ENCODE data around the gene SCT. TPM values are rescaled to one million over a fixed set of nuclear protein-coding genes. Genes with fewer than 3 reads are reported as not detected.

Gene SCT
- total and polyA plus RNA-seq, 8 donors = 0.95 to 3.1 TPM; not detected in 6

- TF ChIP-seq POLR2A (IDR thresholded peaks at IDR 0.05) (no peak), POLR2AphosphoS5 (IDR thresholded peaks at IDR 0.05) (no peak), CTCF (IDR thresholded peaks at IDR 0.05) (no peak), EP300 (IDR thresholded peaks at IDR 0.05) (no peak)
- H3K4me1 ChIP-seq = peaks cover 0 to 14% (median 8%) of the 10 kb centered on the region in 4 donors
- DNase-seq = no peak
- intact Hi-C loops (cut with DNase I; ENCODE audit: low total_unique reads) = no loop called here
- WGBS, 5 donors = 85 to 91% (median 88%) methylated on average over 41 to 50 of the region's 50 CpGs
- H3K27me3 ChIP-seq = peaks cover 0 to 21% (median 12%) of the 10 kb centered on the region in 3 donors
- no peaks in the 10 kb centered on the region for H3K9me3 ChIP-seq
- H3K27ac ChIP-seq = no peak overlapping the region
- no peak overlapping the region for H3K4me3 ChIP-seq
- peaks cover 10 to 56% (median 38%) of the 10 kb centered on the region in 4 donors for H3K36me3 ChIP-seq
Measured at GRCh38 chr11:643849-644738, 17.1 kb upstream of the SCT start.

- no peak for DNase-seq
- Histone ChIP-seq H3K4me1 (peaks cover 0 to 20% (median 11%) of the 10 kb centered on the region in 4 donors), H3K36me3 (peaks cover 10 to 56% (median 38%) of the 10 kb centered on the region in 4 donors), H3K9me3 (no peaks in the 10 kb centered on the region), H3K27ac (no peak overlapping the region), H3K27me3 (peaks cover 0 to 28% (median 19%) of the 10 kb centered on the region in 3 donors), H3K4me3 (no peak overlapping the region)
- 87 to 95% (median 93%) methylated on average over 5 to 9 of the region's 9 CpGs for WGBS, 5 donors
- TF ChIP-seq POLR2AphosphoS5 (IDR thresholded peaks at IDR 0.05) (no peak), POLR2A (IDR thresholded peaks at IDR 0.05) (no peak), CTCF (IDR thresholded peaks at IDR 0.05) (no peak), EP300 (IDR thresholded peaks at IDR 0.05) (no peak)
- intact Hi-C loops (cut with DNase I; ENCODE audit: low total_unique reads) = no loop called here
Measured at GRCh38 chr11:643366-643765, 16.4 kb upstream of the SCT start.

- 91 to 94% (median 93%) methylated on average over 18 to 19 of the region's 19 CpGs for WGBS, 5 donors
Measured at GRCh38 chr11:641806-642370, 14.9 kb upstream of the SCT start.

More at GRCh38 chr11:641806-642370, 14.9 kb upstream of the SCT start:
- H3K4me1 ChIP-seq = peaks cover 8 to 34% (median 23%) of the 10 kb centered on the region in 4 donors
- intact Hi-C loops (cut with DNase I; ENCODE audit: low total_unique reads) = no loop called here
- H3K36me3 ChIP-seq = peaks cover 10 to 47% (median 36%) of the 10 kb centered on the region in 4 donors
- DNase-seq = no peak
- no peak overlapping the region for H3K4me3 ChIP-seq
- H3K9me3 ChIP-seq = no peaks in the 10 kb centered on the region
- no peak for TF ChIP-seq POLR2AphosphoS5 (IDR thresholded peaks at IDR 0.05)
- TF ChIP-seq CTCF (IDR thresholded peaks at IDR 0.05) = no peak
- no peak for TF ChIP-seq POLR2A (IDR thresholded peaks at IDR 0.05)
- no peak for TF ChIP-seq EP300 (IDR thresholded peaks at IDR 0.05)
- H3K27ac ChIP-seq = no peak overlapping the region
- peaks cover 0 to 43% (median 34%) of the 10 kb centered on the region in 3 donors for H3K27me3 ChIP-seq

Data from stomach (tissue), 9 donors.